Measurements from ENCODE around the gene RAI2.

Gene RAI2

DNA sequence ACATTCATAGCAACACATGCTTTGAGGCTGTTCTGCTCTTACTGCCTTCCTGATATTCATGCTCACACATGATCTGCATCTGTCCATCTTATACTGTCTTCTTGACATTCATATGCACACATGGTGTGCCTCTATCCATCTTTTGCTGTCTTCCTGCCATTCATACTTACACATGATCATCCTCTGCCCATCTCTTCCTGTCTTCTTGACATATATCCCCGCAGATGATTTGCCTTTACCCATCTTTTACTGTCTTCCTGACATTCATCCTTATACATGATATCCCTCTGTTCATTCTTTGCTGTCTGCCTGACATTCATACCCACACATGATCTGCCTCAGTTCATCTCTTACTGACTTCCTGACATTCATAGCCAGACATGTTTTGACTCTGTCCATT, 87.0 kb downstream of the RAI2 start:
- DNase-seq = no peak

DNA sequence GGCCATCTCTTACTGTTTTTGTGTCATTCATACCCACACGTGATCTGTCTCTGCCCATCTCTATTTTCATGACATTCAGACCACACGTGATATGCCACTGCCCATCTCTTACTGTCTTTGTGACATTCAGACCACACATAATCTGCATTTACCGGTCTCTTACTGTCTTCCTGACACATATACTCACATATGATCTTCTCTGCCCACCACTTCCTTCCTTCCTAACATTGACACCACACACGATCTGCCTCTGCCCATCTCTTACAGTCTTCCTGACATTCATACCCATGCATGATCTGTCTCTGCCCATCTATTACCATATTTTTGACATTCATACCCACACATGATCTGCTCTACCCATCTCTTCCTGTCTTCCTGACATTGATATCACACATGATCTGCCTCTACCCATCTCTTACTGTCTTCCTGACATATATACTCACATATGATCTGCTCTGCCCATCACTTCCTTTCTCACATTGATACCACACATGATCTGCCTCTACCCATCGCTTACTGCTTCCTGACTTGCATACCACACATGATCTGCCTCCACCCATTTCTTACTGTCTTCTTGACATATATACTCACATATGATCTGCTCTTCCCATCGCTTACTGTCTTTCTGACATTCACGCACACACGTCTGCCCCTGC, 87.7 kb downstream of the RAI2 start:
- no peak for DNase-seq

DNA sequence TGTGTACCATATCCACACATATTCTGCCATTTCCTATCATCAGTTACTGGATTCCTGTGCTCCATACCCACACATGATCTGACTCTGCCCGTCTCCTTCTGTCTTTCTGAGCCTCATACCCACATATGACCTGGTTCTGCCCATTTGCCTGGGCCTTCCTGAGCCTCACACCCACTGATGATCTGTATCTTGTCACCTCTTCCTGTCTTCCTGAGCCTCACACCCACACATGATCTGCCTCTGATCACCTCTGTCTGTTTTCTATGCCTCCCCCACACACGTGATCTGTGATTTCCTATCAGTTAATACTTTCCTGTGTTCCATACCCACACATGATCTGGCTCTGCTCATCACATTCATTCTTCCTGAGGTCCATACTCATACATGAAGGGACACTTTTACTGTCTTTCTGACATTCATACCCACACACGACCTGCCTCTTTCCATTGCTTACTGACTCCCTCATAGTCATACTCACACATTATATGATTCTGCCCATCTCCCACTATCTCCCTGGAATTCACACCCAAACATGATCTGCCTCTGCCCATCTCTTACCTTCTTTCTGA, 91.3 kb downstream of the RAI2 start:
- DNase-seq = no peak

DNA sequence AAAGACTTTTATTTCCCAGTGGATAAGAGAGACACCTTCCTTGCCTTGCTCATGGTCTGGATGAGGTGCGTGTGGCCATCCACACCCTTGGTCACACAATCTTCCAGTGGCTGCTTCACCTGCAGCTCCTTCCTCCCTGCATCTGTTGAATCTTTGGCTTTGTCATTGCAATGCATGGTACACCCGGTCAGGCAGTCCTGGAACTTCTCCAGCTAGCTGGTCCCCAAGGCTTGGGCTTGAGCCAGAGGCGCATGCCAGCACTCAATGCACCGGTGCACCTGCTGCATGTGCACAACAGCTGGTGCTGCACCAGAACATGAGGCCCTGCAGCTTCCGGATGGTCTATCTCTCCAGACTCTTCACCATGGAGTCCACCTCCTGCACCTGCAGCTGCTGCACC, 92.1 kb downstream of the RAI2 start:
- DNase-seq = no peak

DNA sequence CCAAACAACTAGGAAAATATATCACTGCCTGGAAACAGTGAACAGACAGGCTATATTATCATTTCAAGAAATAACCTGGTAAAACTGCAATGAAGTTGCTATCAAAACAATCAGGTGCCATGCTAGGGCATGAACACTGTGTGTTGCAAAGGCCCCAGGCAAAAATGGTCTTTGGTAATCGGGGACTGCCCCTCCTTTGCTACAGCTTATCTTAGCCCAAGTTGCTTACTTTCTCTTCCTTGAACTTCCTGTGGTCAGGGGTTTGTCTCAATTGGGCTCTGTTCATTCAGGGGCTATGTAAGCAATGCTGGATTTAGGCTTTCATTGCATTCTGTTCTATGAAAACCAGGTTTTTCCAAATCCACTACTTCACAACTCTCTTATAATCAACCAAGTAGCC, 93.4 kb downstream of the RAI2 start:
- no peak for DNase-seq

DNA sequence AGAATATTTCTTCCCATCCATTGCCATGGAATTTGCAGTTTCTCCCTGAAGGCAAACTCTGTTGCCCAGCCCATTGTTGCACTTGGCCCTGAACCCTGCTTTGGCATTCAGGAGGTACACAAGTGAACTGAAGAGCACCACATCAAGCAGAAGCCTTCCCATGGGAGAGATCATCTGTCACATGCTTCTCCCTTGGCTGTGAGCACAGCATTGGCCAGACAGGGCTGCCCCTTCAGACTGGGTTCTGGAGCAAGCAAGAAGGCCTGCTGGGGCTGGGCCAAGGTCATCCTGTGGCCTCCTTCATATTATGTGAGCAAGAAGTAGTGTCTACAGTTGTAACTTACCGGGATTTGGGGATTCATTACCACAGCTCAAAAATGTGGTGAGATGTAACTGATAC, 101.1 kb downstream of the RAI2 start:
- no peak for DNase-seq

DNA sequence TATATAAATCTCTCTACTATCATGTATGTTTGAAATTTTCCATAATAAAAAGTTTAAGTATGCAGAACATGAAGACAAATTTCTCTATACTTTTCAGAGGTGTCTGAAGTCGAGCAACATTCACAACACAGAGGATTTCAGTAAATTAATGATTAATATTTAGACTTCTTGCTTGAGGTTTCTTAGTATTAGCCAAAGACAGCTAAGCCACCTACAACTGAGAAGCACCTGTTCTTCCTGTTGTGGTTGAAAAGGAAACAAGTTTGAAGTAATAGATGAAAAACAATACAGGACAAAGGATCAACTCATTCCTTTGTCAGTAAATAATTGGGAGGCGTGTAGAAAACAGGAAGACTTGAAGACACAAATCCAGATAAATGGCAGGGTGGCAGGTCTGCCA, 102.7 kb downstream of the RAI2 start:
- no peak for DNase-seq

DNA sequence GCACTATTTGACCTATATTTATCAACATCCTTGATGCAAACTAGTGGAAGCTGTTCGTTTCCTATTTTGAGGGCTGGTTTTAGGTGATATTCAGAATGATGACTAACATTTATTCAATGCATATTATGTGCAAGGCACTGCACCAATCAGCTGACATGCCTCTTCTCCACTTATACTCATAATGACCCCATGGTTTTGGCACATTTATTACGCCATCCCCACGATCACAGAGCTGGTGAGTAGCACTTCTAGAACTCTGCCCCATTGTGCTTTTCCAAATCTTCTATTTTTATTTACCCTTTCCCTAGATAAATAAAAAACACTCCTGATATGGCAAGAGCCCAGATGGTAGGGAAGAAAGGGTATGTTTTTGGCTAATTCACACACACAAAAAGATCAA, 110.7 kb downstream of the RAI2 start:
- DNase-seq = no peak

Measured in SW 1271 (cell line).